ENCODE data around the gene BOC. TPM values are rescaled to one million over a fixed set of nuclear protein-coding genes. Genes with fewer than 3 reads are reported as not detected.

The BOC gene
- total RNA-seq, 1 donor from 2014 or later: 93.1 TPM

- H3K4me1 ChIP-seq: no peaks in the 10 kb centered on the region
- H3K36me3 ChIP-seq: no peaks in the 10 kb centered on the region
- H3K4me3 ChIP-seq: no peak overlapping the region
- intact Hi-C loops (cut with DNase I): no loop called here
- no peaks in the 10 kb centered on the region for H3K27me3 ChIP-seq
- H3K27ac ChIP-seq: no peak overlapping the region
- no peaks in the 10 kb centered on the region for H3K9me3 ChIP-seq
- TF ChIP-seq POLR2A (IDR thresholded peaks at IDR 0.05) (no peak), CTCF (IDR thresholded peaks at IDR 0.05) (no peak)
- DNase-seq (ENCODE audit: extremely low spot score in 2 of 2): no peak
These were observed 92.7 kb downstream of the BOC start for GRCh38 chr3:113304102-113304501.

DNA sequence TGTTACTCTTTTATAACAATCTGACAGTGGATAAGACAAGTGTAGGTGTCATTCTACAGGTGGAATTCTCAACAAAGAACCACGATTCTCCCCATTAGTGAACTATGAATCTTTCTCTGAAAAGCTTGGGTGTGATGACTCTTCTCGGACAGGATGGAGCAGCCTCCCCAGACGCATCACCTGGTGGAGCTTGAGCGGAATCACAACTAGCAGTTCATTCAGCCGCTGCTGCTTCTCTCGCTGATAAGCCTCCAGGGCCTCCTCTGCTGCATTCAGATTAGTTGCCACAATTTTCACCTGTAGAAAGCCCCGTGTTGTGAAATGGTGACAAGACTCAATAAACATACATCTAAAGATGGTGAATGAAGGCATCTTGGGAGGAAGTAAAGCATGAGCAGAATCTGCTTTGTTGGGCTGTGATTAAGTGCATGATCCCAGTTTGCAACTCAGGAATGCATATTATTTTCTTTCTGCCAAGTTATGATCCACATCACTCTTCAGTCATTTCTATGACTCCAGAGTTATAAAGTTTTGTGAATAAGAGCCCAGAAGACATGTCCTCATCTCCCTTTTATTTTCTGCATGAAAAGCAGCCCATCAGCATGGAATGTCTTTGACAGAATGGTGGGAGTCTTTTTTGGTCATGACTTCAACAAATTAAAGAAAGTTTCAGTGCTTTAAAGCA is 93.6 kb downstream of the BOC start:
- no peaks in the 10 kb centered on the region for H3K9me3 ChIP-seq
- H3K36me3 ChIP-seq: no peaks in the 10 kb centered on the region
- no peaks in the 10 kb centered on the region for H3K27me3 ChIP-seq
- no peaks in the 10 kb centered on the region for H3K4me1 ChIP-seq
- intact Hi-C loops (cut with DNase I): no loop called here
- TF ChIP-seq CTCF (IDR thresholded peaks at IDR 0.05) (no peak), POLR2A (IDR thresholded peaks at IDR 0.05) (no peak), POLR2AphosphoS5 (IDR thresholded peaks at IDR 0.05; ENCODE audit: insufficient read depth in 1 of 2, low read depth in 1 of 2) (no peak)
- no peak overlapping the region for H3K27ac ChIP-seq
- DNase-seq (ENCODE audit: extremely low spot score in 2 of 2): no peak
- no peak overlapping the region for H3K4me3 ChIP-seq

DNA sequence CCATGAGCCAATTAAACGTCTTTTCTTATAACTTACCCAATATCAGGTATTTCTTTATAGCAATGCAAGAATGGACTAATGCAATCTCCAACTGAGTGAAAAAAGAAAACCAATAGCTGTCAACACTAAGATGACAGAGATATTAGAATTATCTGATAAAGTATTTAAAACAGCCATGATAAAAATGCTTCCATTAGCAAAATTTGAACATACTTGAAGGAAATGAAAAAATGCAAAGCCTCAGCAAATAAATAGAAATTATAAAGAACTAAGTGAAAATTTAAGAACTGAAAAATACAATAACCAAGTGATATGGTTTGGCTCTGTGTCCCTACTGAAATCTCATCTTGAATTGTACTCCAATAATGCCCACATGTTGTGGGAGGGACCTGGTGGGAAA is 99.6 kb downstream of the BOC start:
- Histone ChIP-seq H3K36me3 (peaks cover 0 to 9% of the 10 kb centered on the region in 2 donors), H3K4me1 (no peaks in the 10 kb centered on the region), H3K4me3 (no peak overlapping the region), H3K27ac (no peak overlapping the region), H3K27me3 (no peaks in the 10 kb centered on the region), H3K9me3 (peaks cover 6% of the 10 kb centered on the region)
- intact Hi-C loops (cut with DNase I): no loop called here
- DNase-seq (ENCODE audit: extremely low spot score in 2 of 2): no peak
- TF ChIP-seq POLR2A (IDR thresholded peaks at IDR 0.05) (no peak), CTCF (IDR thresholded peaks at IDR 0.05) (no peak), POLR2AphosphoS5 (IDR thresholded peaks at IDR 0.05; ENCODE audit: insufficient read depth in 1 of 2, low read depth in 1 of 2) (no peak)

DNA sequence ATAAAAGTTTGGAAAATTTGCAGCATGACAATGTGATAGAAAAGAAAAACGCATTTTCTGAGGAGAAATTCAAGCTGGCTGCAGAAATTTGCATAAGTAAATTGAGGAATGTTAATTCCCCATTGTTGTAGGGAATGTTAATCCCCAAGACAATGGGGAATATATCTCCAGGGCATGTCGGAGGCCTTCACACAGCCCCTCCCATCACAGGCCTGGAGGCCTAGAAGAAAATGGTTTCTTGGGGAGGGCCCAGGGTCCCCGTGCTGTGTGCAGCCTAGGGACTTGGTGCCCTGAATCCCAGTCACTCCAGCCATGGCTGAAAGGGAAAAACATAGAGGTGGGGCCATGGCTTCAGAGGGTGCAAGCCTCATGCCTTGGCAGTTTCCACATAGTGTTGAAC is 101.1 kb downstream of the BOC start:
- no peak for DNase-seq (ENCODE audit: extremely low spot score in 2 of 2)
- peaks cover 0 to 19% of the 10 kb centered on the region in 2 donors for H3K36me3 ChIP-seq
- H3K27ac ChIP-seq: no peak overlapping the region
- H3K4me1 ChIP-seq: no peaks in the 10 kb centered on the region
- no peak for TF ChIP-seq CTCF (IDR thresholded peaks at IDR 0.05)
- TF ChIP-seq POLR2AphosphoS5 (IDR thresholded peaks at IDR 0.05; ENCODE audit: insufficient read depth in 1 of 2, low read depth in 1 of 2): no peak
- no peak for TF ChIP-seq POLR2A (IDR thresholded peaks at IDR 0.05)
- peaks cover 6% of the 10 kb centered on the region for H3K9me3 ChIP-seq
- intact Hi-C loops (cut with DNase I): no loop called here
- no peaks in the 10 kb centered on the region for H3K27me3 ChIP-seq
- no peak overlapping the region for H3K4me3 ChIP-seq

GRCh38 chr3:113314923-113315322 is 103.6 kb downstream of the BOC start:
- no peaks in the 10 kb centered on the region for H3K27me3 ChIP-seq
- H3K36me3 ChIP-seq: peaks cover 0 to 19% of the 10 kb centered on the region in 2 donors
- H3K4me3 ChIP-seq: no peak overlapping the region
- DNase-seq (ENCODE audit: extremely low spot score in 2 of 2): no peak
- H3K4me1 ChIP-seq: no peaks in the 10 kb centered on the region
- H3K9me3 ChIP-seq: peaks cover 6% of the 10 kb centered on the region
- intact Hi-C loops (cut with DNase I): no loop called here
- no peak overlapping the region for H3K27ac ChIP-seq
- TF ChIP-seq CTCF (IDR thresholded peaks at IDR 0.05) (no peak), POLR2AphosphoS5 (IDR thresholded peaks at IDR 0.05; ENCODE audit: insufficient read depth in 1 of 2, low read depth in 1 of 2) (no peak), POLR2A (IDR thresholded peaks at IDR 0.05) (no peak)
